Lower leg skin (tissue), 3 donors: Measurements from ENCODE around the gene CDC6.

Experiments
- CTCF ChIP-seq, 3 donors: fragments of 450-650 bp; IDR thresholded peaks; one replicate each; pipeline ENCODE4 v1.5.1; 2016; ENCODE audit warnings: antibody characterized with exemption in 3 of 3, mild to moderate bottlenecking in 3 of 3, moderate library complexity in 2 of 3
- POLR2A ChIP-seq, 2 donors: fragments of 450-650 bp; IDR thresholded peaks; one replicate each; pipeline ENCODE4 v1.6.1; 2016 to 2017; ENCODE audit warnings: antibody characterized with exemption in 2 of 2, mild to moderate bottlenecking in 1 of 2, moderate library complexity in 1 of 2

- TF ChIP-seq POLR2A (IDR thresholded peaks at IDR 0.05) (no peak), CTCF (IDR thresholded peaks at IDR 0.05) (no peak)
These were observed 18.7 kb downstream of the CDC6 start for GRCh38 chr17:40306395-40306794.
